ENCODE results near the gene ACSM5. TPM values are rescaled to one million over a fixed set of nuclear protein-coding genes. Genes with fewer than 3 reads are reported as not detected.

Gene ACSM5
- total RNA-seq, 1 experiment from 2014 or later = 0.17 TPM

DNA sequence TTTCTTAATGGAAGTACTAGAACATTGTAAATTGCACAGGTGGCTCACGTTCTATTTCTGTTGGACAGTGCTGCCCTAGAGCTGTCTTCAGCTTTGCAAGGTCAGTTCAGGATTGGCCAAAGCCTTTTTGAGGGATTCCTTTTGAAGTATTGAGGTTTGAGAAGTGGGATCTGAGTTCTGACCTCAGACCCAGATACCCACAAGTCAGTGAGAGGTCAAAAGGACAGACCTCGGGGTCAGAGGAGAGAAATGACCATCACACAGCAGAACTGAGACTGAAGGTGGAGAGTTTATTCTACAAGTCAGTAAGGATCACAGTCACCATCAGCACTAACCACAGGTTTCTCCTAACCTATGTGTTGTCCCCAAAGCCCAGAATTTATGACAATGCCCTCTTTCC is 1.7 kb downstream of the ACSM5 start (continued):
- TF ChIP-seq, protein P1, sequence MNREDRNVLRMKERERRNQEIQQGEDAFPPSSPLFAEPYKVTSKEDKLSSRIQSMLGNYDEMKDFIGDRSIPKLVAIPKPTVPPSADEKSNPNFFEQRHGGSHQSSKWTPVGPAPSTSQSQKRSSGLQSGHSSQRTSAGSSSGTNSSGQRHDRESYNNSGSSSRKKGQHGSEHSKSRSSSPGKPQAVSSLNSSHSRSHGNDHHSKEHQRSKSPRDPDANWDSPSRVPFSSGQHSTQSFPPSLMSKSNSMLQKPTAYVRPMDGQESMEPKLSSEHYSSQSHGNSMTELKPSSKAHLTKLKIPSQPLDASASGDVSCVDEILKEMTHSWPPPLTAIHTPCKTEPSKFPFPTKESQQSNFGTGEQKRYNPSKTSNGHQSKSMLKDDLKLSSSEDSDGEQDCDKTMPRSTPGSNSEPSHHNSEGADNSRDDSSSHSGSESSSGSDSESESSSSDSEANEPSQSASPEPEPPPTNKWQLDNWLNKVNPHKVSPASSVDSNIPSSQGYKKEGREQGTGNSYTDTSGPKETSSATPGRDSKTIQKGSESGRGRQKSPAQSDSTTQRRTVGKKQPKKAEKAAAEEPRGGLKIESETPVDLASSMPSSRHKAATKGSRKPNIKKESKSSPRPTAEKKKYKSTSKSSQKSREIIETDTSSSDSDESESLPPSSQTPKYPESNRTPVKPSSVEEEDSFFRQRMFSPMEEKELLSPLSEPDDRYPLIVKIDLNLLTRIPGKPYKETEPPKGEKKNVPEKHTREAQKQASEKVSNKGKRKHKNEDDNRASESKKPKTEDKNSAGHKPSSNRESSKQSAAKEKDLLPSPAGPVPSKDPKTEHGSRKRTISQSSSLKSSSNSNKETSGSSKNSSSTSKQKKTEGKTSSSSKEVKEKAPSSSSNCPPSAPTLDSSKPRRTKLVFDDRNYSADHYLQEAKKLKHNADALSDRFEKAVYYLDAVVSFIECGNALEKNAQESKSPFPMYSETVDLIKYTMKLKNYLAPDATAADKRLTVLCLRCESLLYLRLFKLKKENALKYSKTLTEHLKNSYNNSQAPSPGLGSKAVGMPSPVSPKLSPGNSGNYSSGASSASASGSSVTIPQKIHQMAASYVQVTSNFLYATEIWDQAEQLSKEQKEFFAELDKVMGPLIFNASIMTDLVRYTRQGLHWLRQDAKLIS (CRISPR knock-in tag; IDR thresholded peaks at IDR 0.05; ENCODE audit: borderline replicate concordance) = no peak
- TF ChIP-seq ZNF219 (CRISPR knock-in tag; IDR thresholded peaks at IDR 0.05; ENCODE audit: borderline replicate concordance) (no peak), ZNF317 (CRISPR knock-in tag; IDR thresholded peaks at IDR 0.05; ENCODE audit: borderline replicate concordance, low read depth) (no peak), ZNF138 (CRISPR knock-in tag; conservative IDR thresholded peaks at IDR 0.05) (no peak), ZNF416 (CRISPR knock-in tag; IDR thresholded peaks at IDR 0.05) (no peak), JUN (CRISPR knock-in tag; IDR thresholded peaks at IDR 0.05) (no peak)
- TF ChIP-seq, protein P2, sequence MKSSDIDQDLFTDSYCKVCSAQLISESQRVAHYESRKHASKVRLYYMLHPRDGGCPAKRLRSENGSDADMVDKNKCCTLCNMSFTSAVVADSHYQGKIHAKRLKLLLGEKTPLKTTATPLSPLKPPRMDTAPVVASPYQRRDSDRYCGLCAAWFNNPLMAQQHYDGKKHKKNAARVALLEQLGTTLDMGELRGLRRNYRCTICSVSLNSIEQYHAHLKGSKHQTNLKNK (CRISPR knock-in tag; IDR thresholded peaks at IDR 0.05) = no peak

DNA sequence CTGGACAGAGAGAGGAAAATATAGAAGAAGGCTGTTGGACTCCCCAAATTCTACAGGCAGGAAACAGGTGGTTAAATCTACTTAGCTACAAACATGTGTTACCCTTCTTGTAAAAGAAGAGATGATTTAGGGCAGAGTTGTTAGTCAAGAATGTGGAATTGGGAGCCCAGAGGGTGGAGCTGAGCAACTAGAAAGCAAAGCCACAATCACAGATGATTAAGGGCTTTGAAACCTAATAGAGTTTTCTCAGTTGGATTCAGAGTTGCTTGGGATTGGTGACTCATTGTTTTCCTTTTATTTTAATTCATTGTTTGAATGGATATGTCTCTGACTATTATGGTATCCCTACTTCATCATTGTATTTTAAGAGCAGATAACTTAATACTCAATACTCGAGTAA is 6.2 kb downstream of the ACSM5 start:
- no peaks in the 10 kb centered on the region; the same call in 1 of the 2 replicates for H3K27me3 Mint-ChIP-seq (ENCODE audit: low read depth)
- H3K4me1 Mint-ChIP-seq = no peaks in the 10 kb centered on the region
- ChIA-PET POLR2A (interaction anchor here (0.6 kb wide), 1 partner anchor 276 kb away, joined by 4 read pairs; no protein-coding TSS in a partner anchor), CTCF (no interaction called here)
- H3K4me3 Mint-ChIP-seq = no peak overlapping the region
- no peaks in the 10 kb centered on the region for H3K36me3 Mint-ChIP-seq
- ATAC-seq (no peak), DNase-seq (ENCODE audit: low spot score) (no peak)
- peaks cover 14% of the 10 kb centered on the region for H3K9me3 Mint-ChIP-seq
- no peak overlapping the region for H3K27ac Mint-ChIP-seq
- TF ChIP-seq NFYB (CRISPR knock-in tag; conservative IDR thresholded peaks at IDR 0.05; ENCODE audit: low read depth) = no peak
- TF ChIP-seq, protein P3, sequence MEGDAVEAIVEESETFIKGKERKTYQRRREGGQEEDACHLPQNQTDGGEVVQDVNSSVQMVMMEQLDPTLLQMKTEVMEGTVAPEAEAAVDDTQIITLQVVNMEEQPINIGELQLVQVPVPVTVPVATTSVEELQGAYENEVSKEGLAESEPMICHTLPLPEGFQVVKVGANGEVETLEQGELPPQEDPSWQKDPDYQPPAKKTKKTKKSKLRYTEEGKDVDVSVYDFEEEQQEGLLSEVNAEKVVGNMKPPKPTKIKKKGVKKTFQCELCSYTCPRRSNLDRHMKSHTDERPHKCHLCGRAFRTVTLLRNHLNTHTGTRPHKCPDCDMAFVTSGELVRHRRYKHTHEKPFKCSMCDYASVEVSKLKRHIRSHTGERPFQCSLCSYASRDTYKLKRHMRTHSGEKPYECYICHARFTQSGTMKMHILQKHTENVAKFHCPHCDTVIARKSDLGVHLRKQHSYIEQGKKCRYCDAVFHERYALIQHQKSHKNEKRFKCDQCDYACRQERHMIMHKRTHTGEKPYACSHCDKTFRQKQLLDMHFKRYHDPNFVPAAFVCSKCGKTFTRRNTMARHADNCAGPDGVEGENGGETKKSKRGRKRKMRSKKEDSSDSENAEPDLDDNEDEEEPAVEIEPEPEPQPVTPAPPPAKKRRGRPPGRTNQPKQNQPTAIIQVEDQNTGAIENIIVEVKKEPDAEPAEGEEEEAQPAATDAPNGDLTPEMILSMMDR (IDR thresholded peaks at IDR 0.05) = no peak
- TF ChIP-seq, protein P4, sequence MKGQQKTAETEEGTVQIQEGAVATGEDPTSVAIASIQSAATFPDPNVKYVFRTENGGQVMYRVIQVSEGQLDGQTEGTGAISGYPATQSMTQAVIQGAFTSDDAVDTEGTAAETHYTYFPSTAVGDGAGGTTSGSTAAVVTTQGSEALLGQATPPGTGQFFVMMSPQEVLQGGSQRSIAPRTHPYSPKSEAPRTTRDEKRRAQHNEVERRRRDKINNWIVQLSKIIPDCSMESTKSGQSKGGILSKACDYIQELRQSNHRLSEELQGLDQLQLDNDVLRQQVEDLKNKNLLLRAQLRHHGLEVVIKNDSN (CRISPR knock-in tag; IDR thresholded peaks at IDR 0.05) = no peak
- no peak for TF ChIP-seq TEAD1 (CRISPR knock-in tag; IDR thresholded peaks at IDR 0.05)
- TF ChIP-seq, protein P5, sequence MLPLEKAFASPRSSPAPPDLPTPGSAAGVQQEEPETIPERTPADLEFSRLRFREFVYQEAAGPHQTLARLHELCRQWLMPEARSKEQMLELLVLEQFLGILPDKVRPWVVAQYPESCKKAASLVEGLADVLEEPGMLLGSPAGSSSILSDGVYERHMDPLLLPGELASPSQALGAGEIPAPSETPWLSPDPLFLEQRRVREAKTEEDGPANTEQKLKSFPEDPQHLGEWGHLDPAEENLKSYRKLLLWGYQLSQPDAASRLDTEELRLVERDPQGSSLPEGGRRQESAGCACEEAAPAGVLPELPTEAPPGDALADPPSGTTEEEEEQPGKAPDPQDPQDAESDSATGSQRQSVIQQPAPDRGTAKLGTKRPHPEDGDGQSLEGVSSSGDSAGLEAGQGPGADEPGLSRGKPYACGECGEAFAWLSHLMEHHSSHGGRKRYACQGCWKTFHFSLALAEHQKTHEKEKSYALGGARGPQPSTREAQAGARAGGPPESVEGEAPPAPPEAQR (CRISPR knock-in tag; IDR thresholded peaks at IDR 0.05) = no peak
- no peak for TF ChIP-seq NR2C2 (CRISPR knock-in tag; IDR thresholded peaks at IDR 0.05)
- TF ChIP-seq SMAD3 (CRISPR knock-in tag; IDR thresholded peaks at IDR 0.05; ENCODE audit: borderline replicate concordance) = no peak
- TF ChIP-seq, protein P6, sequence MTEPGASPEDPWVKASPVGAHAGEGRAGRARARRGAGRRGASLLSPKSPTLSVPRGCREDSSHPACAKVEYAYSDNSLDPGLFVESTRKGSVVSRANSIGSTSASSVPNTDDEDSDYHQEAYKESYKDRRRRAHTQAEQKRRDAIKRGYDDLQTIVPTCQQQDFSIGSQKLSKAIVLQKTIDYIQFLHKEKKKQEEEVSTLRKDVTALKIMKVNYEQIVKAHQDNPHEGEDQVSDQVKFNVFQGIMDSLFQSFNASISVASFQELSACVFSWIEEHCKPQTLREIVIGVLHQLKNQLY (CRISPR knock-in tag; IDR thresholded peaks at IDR 0.05) = no peak
- TF ChIP-seq ZNF416 (CRISPR knock-in tag; IDR thresholded peaks at IDR 0.05) = no peak
- TF ChIP-seq ZNF219 (CRISPR knock-in tag; IDR thresholded peaks at IDR 0.05; ENCODE audit: borderline replicate concordance) = no peak
- no peak for TF ChIP-seq CBFB (CRISPR knock-in tag; IDR thresholded peaks at IDR 0.05; ENCODE audit: low read depth)
- TF ChIP-seq JUN (CRISPR knock-in tag; IDR thresholded peaks at IDR 0.05) = no peak
- TF ChIP-seq RORB (CRISPR knock-in tag; IDR thresholded peaks at IDR 0.05) = no peak
- TF ChIP-seq IRF2 (CRISPR knock-in tag; IDR thresholded peaks at IDR 0.05; ENCODE audit: borderline replicate concordance, low read depth) = no peak
- TF ChIP-seq, protein P7, sequence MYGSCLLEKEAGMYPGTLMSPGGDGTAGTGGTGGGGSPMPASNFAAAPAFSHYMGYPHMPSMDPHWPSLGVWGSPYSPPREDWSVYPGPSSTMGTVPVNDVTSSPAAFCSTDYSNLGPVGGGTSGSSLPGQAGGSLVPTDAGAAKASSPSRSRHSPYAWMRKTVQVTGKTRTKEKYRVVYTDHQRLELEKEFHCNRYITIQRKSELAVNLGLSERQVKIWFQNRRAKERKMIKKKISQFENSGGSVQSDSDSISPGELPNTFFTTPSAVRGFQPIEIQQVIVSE (CRISPR knock-in tag; IDR thresholded peaks at IDR 0.05; ENCODE audit: borderline replicate concordance) = no peak
- TF ChIP-seq ZNF138 (CRISPR knock-in tag; conservative IDR thresholded peaks at IDR 0.05) = no peak
- TF ChIP-seq, protein P8, sequence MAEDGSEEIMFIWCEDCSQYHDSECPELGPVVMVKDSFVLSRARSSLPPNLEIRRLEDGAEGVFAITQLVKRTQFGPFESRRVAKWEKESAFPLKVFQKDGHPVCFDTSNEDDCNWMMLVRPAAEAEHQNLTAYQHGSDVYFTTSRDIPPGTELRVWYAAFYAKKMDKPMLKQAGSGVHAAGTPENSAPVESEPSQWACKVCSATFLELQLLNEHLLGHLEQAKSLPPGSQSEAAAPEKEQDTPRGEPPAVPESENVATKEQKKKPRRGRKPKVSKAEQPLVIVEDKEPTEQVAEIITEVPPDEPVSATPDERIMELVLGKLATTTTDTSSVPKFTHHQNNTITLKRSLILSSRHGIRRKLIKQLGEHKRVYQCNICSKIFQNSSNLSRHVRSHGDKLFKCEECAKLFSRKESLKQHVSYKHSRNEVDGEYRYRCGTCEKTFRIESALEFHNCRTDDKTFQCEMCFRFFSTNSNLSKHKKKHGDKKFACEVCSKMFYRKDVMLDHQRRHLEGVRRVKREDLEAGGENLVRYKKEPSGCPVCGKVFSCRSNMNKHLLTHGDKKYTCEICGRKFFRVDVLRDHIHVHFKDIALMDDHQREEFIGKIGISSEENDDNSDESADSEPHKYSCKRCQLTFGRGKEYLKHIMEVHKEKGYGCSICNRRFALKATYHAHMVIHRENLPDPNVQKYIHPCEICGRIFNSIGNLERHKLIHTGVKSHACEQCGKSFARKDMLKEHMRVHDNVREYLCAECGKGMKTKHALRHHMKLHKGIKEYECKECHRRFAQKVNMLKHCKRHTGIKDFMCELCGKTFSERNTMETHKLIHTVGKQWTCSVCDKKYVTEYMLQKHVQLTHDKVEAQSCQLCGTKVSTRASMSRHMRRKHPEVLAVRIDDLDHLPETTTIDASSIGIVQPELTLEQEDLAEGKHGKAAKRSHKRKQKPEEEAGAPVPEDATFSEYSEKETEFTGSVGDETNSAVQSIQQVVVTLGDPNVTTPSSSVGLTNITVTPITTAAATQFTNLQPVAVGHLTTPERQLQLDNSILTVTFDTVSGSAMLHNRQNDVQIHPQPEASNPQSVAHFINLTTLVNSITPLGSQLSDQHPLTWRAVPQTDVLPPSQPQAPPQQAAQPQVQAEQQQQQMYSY (CRISPR knock-in tag; IDR thresholded peaks at IDR 0.05) = no peak

All from WTC11 (cell line).